Hematopoietic multipotent progenitor cell treated with erythropoietin and hydrocortisone succinate and interleukin-3 and kit ligand, for 4 days (in vitro differentiated cells): ENCODE data around the gene ANKRD44.
"Not testable (repeated sequence)": the region's sequence is repeated elsewhere in the genome, so short reads cannot be mapped to it uniquely, and the experiment has no call there.

Source experiments
- DNase-seq: peaks from one replicate; pipeline ENCODE4 v3.0.0-alpha.2; 2015

Gene ANKRD44

DNA sequence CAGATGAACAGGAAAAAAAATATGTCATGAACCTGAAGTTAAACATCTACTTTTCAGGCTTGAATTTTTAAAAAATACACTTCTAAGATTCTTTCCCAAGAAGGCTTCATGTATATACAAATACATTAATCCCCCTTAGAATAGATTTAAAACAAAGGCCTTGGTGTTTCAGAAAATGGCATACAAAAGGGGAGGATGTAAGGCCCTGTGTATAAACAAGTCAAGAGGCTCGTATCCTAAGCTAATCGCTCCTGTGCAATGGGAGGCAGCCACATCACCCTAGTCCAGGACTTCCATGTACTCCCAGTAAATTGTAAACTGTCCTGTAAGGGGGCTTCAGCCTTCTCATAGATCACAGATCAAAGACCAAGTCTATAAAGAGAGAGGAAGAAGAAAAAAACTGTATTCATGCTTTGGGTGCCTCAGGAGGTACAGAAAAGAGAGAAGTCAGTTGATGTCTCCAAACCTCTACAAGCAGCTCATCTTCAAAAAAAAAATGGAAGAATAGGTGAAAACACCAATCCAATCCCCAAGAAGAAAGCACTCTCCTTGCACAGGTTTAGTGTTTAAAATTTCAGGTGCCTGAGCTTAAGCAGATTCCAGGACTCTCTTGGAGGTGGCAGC lies 53.9 kb downstream of the ANKRD44 start:
- no peak for DNase-seq

DNA sequence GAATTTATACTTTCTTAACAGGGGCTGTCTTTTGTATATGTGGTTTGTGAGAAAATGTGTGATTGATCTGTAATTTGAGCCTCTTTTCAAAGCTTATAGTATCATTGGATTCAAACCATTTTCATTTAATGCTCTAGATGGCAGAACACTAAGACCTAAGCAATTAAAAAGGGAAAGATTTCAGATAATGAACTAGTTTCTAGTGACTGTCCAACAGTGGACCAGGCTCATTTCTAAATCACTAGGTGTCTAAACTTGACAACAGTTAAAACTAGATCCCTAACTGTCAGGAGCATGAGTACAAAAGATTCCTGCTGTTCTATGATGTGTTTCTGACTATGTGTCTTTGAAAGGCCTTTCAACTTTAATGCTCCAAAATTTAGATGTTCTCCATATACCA lies 54.6 kb downstream of the ANKRD44 start:
- peak; percentile 48 for DNase-seq

DNA sequence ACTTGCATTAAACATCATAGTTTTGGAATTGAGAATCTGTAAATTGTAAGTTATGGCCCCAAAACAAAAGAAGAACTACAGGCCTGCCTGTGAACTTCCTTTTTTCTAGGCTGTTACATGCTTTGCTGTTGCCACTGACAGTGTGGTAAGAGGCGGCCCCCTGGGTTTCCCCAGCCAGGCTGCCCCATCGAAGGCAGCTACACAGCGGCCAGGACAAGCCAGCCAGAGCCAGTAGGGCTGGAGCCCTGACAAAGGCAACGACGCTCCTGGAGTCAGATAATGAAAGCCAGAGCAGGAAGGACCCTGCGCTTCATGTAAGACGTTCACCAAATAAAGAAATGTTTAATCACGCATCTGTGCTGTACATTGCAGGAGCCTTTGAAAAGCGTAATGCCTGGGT lies 55.0 kb downstream of the ANKRD44 start:
- DNase-seq: peak; percentile 94

DNA sequence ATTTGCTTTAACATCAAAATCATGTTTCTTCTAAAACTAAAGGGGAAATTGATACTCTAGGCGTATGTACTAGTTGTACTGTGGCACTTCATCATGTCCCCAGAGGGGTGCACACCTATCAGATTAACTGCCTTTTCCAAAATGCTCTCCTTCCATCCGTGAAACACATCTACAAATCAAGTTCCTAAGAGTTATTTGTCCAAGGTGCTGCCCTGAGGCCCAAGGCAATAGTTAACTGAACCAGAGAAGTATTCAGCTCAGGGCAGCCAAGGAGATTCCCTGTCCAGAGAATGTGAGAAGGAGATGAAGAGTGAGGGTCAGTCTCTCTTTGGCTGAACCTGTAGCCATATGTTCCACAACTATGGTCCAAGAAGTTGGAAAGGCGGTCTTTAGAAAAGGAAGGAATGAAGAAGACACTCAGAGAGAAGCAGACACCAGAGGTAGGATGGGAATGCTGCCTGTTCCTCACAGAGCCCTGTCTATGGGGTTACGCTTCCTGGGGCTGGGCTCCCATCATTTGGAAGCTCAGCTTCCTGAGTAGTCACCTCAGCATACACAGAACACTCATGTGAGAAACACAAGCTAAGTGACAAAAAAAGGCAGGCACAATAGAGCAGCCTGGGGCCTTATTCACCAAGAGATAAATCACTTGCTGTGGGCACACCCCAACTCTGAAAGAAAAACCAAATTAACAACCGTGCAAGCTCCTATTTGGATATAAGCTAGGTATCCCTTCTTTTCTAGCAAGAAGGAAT lies 55.6 kb downstream of the ANKRD44 start:
- no peak for DNase-seq

DNA sequence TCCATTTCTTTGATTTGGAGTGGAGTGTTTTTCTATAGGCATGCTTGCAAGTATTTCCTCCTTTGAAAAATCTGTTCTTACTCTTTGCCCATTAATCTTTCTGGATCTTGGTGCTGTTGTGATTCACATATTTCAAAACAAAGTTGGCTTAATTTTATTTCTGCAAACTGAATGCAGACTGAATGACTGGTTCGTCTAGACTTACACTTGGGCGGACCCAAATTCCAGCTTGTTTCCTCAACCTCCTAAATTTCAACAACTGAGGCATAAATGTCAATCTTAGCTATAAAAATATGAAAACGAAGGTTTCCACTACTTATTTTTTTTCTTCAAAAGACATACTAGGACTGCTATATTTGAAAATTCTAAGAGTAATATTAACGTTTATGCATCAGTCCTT lies 59.0 kb downstream of the ANKRD44 start:
- DNase-seq: no peak

DNA sequence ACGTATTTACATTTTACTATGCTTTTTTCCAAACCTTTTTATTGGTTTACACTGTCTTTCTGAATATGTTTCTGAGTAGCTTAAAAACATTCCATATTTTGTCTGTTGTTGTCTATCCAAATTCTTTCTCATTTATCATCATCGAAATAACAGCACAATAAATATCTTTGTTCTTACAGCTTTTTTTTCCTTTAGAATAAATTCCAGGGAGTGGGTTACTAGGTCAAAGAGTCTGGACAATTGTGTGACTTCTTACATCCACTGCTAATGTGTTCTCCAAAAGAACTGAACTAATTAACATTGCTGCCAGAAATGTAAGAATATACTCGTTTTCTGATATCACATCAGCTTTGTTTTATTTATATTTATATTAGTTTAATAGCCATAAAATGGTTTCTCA lies 59.4 kb downstream of the ANKRD44 start:
- DNase-seq: no peak

DNA sequence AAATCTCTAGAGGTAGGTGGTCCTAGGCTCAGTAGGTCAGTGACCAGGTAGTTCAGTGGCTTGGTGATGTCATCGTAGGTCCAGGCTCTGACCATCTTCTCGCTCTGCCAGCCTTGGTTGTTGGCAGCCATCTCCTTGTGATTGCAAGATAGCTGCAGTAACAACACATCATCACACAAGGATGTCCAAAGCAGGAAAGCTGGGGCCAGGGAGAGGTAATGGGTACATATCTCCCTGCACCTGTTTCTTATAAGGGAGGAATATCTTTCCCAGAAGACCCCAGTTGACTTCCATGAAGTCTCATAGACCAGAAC lies 60.5 kb downstream of the ANKRD44 start:
- DNase-seq: no peak

DNA sequence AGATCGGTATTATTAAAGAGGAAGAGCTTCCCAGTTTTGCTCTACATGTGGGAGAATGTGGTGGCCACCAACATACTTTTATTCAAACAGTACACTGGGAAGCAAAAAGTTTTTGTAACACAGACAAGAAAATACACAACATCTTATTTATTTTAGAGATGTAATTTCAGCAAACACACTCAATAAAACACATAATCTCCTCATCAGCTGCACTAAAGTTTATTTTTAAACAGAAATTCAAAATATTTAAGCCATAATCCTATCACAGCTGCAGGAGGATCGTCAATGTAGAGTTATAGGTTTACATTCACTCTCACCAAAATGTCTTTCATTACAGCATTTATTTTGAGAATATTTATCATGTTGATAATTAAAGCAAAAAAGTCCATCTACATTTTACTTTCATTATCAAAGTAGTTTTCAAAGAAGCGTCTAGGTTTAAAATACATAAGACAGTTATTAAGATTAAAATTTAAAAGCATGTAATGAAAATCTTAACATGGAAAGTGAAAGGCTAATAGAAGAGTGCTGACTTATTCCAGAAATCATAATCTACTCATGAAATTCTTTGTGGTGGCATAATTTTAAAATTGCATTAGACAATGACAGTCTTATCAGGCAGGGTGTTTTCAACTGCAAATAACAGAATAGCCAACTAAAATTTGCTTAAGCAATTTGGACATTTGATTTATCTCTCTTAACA lies 61.0 kb downstream of the ANKRD44 start:
- DNase-seq: no peak

DNA sequence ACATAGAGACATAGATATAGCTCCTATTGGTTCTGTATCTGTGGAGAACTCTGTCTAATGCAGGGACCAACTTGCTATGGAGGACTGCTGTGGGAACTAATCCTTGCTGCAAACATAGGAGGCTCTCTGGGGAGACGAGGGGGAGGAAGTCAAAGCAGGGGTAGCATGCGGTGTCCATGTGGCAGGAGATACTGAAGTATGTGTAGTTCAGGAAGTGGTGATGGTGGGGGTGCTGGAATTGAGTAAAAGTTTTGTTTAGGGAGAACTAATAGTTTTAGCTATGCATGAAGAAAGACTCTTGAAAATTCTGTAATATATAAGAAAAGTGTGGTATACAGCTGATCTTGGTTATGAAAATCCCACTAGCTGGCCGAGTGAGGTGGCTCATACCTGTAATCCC lies 62.0 kb downstream of the ANKRD44 start:
- peak; percentile 82 for DNase-seq

DNA sequence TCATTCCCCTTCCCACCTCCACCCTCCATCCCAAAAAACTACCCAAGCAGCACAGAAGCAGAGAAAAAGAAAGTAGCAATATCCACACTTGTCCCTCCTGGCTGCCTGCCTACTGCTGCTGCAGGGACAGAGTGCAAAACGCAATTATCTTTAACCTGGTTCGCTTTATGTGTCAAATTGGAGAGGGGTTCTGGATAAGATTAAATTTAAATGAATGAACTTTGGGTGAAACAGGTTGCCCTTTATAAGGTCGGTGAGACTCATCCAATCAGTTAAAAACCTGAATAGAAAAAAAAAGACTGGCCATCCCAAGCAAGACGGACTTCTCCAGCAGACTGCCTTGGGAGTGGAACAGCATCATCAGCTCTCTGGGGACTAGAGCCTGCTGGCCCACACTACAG lies 62.6 kb downstream of the ANKRD44 start:
- DNase-seq: no peak

DNA sequence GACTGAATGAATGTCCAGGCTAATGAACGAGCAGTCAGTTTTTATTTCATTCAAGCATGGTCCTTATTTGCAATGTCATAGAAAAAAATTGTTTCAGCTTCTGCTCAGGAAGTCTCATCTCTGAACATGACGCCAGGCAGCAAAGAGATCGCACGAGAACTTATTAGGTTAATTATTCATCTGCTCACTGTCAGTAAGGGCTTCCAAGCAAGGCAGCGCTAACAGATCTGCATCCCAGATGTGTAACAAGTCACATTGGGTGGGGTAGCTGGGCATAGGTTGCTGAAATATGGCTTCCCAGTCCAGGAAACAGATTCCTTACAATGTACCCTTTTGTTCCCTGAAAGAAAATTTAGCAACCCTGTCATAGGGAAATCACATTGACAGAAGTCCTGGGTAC lies 63.5 kb downstream of the ANKRD44 start:
- no peak for DNase-seq

DNA sequence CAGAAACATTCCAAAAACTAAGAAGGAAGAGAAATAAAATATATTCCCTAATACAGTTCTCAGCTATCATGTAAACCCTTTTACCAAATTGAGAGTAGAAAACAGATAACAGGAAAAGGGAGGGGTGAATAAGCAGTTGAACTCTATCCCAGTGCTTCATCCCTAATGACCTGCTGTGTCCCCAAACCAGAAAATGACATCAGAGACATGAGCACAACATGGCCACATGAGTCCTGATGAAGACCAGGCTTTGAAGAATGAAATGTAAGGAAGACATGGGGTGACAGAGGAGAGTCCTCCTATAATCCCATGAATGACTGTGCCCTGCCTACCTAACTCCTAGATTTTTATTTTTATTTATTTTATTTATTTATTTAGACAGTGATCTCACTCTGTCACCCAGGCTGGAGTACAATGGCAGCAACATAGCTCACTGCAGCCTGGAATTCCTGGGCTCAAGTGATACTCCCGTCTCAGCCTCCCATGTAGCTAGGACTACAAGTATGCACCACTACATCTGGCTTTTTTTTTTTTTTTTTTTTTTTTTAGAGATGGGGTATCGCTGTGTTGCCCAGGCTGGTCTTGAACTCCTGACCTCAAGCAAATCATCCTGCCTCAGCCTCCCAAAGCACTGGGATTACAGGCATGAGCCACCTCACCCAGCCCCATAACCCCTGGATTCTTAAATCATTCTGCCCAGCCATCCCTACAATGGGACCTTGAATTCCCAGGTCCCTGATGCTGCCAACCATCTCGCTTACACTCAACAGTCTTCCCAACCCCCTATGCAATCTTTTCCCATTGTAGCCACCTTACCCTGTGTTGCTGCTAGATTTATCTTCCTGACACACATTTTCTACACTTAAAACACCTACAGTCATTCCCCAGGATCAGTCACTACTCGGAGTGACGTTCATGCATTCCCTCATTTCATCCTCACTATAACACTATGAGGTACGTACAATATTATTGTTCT lies 64.5 kb downstream of the ANKRD44 start:
- no peak for DNase-seq

DNA sequence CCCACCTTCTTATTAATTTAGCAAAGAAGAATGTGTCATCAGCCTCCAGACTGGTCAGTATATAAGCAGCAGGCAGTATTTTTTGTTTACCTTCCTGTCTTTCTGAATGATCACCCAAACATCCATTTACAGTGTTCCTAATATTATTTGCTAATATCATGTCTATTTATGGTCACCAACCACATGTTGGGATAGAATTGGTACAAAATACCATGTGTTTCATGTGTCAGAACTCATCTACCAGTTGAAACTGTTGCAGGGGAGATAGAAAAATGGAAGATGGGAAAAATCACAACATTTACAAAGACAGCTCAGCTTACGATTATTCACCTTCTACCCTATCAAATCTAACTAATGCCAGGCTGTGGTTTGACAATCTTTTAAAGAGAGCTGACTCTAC lies 66.2 kb downstream of the ANKRD44 start:
- DNase-seq: no peak

DNA sequence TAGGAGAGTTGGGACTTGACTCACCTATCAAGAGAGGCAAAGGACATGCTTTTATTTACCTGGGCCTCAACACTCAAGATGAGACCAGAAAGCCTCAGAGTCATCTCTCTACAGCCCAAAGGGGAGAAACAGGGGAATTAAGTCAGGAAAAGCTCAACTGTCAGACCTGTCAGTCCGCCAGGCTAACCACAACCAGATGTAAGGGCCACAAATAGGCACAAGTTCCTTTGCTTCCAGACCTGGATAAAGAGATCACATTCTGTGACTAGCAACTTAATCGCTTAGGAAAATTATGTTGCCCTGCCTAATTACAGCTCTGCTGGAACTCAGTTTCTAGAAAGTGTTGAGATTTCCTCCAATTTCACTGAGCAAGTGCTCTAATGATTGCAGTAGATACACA lies 67.9 kb downstream of the ANKRD44 start:
- DNase-seq: no peak

DNA sequence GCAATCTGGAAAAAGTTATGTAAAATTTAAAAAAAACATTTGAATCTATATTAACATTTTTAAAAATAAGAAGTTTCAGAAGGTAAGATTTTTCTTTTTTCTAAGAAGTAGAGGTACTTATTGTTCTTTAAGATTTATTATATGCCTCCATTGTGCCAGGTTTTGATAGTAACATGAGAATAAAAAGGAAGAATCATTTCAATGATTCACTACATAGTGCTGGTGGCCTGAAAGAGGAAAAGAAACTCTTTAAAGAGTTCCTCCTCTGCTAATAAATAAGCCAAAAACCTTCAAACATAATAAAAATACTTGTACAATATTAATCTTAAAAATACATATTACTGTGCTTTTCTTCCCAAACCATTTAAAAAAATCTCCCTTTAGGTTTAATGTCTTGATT lies 69.0 kb downstream of the ANKRD44 start:
- no peak for DNase-seq

DNA sequence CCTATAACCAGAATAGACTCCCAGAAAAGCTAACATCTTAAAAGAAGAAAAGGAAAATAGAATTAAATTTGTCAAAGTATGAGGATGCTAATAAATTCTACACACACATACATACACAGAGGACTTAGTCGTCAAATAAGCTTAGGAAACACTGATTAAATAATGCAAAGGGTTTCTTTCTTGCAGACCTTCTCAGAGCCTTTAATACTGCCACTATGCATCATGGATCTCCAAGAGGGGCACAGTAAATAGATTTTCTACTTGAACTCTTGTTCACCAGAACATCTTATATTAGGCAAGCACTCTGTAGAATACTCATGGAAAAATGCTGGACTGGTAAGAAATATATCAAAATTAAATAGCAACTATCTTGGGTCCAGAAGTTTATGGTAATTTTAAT lies 69.4 kb downstream of the ANKRD44 start:
- no peak for DNase-seq

DNA sequence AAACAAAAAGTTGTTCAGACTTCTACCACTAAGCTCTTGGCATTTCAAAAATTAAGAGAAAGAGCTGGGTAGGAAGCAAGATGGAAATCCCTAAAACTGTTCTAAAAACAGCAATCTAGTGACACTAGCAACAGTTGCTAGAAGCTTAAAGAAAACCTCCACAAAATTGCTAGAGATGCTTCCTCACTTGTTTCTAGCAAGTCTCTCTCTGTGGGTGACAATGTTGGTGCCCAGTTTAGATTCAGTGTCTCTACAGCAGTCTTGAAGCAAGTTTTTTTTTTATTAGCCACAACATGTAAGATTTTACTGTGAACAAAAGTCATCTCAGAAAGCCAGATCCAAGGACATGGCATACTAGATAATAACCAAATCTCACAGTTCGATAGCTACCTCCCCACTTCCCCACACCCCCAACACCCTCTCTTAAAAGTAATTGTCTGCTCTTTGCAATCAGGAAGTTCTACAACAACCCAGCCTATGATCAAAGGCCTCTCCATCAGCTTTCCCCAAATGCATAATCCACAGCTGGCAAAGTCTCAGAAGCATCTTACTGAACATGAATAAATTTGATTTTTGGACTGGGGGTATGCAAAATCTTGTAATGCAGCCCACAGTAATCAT lies 70.0 kb downstream of the ANKRD44 start:
- DNase-seq: peak; percentile 56

DNA sequence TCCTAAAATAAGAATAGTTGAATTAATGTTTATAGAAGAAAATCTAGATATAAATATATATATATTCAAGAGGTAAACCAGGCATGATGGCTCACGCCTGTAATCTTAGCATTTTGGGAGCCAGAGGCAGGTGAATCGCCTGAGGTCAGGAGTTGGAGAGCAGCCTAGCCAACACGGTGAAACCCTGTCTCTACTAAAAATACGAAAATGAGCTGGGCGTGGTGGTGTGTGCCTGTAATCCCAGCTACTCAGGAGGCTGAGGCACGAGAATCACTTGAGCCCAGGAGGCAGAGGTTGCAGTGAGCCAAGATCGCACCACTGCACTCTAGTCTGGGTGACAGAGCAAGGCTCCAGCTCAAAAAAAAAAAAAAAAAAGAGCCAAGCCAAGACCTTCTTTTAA lies 70.6 kb downstream of the ANKRD44 start:
- DNase-seq: not testable (repeated sequence)

DNA sequence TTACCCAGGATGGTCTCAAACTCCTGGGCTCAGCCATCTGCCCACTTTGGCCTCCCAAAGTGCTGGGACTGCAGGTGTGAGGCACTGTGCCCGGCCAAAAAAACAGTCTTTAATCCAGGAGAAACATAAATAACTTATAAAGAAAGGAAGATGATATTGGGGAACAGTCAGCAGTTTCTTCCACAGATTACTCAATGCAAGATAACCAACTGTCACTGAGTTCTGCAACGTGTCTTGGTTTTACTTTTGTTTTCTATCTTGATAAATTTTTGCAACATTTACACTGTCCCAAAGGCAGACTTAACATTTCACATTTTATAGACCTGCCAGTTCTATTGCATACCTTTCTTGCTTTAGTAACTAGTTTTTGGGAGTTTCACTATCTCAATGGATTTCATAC lies 71.1 kb downstream of the ANKRD44 start:
- DNase-seq: peak; percentile 74

DNA sequence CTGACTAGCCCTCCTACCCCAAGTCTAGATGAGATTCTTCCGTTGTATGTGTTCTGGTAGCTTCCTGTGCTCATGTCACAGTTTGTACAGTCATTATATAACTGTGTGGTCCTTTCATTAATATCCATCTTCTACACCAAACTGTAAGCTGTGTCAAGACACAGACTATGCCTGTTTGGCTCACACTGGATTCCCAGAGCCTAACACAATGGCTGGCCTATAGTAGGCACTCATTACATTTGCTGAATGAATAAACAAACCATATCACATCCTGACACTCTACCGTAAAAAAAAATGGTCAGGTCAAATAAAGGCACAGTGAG lies 72.6 kb downstream of the ANKRD44 start:
- no peak for DNase-seq

DNA sequence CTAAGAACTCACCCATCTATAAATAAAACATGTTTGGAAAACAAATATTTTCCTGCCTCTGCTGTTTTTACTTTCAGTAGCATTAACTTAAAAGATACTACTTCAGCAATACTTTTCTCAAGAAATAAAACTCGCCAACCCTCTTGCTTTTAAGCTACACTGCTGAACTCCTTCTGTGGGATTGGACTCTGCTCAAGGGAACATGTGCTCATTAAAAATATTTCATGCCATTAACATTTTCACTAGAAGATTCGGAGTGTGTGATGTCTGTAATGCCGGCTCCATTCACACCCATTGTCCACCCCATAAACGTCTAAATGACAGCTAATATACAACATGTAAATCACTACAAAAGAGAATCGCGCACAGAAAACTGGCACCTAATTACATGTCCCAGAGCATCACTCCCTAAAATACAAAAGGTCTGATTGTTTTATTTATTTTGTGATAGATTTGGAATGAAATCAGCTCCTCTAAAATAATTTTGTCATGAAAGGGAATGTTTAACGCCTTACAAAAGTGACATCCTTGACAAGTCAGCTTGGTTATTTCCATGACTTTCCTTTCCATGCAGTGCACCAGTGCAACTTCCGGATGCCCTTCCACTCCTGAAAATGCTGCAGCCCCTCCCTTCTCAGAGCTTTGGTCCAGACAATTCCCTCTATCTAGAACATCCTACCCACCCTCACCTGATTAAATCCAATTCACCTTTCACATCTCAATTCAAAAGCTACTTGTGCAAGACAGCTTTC lies 73.1 kb downstream of the ANKRD44 start:
- no peak for DNase-seq

DNA sequence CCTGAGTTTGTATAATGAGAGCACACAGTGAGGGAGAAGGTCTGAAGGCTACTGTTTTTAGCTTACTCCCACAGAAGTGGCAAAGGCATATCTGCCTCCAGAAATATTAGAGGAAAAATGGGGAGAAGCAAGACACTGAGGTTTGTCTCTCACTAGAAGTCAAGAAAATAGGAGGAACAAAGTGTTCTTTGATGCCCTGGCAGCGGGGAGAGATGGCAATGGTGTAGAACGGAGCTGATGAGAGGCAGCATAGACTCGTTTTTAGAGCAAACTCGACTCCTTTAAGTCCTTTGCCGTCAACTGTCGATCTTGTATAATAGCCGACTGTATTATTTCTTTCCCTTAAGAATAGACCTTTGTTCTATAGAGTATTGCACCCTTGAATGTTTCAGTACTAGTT lies 73.8 kb downstream of the ANKRD44 start:
- DNase-seq: no peak
